IMR-90 (cell line): ENCODE data around the gene SLC9A7. TPM values are rescaled to one million over a fixed set of nuclear protein-coding genes. Genes with fewer than 3 reads are reported as not detected.

Experiments used
- ATAC-seq: fragments of 200-7000 bp; cut with Tn5 transposase; 2 replicates; pipeline ENCODE4 v1.9.1; 2020; ENCODE audit warnings: low read depth, mild to moderate bottlenecking, moderate library complexity
- BruUV-seq: library from RNA; stranded (reverse); fragments of 400-500 nt; replicated peaks from 2 replicates; lab custom pipeline; 2021; lab: Mats Ljungman, UMichigan
- CTCF ChIA-PET: fragments of 300-600 bp; formaldehyde crosslinking; extraction: SDS; loops from one replicate; lab custom pipeline; 2021; ENCODE audit warnings: antibody characterized with exemption; lab: Yijun Ruan, JAX
- POLR2A ChIA-PET: fragments of 300-600 bp; sonication (Branson Sonifier 250); formaldehyde crosslinking; loops from one replicate; lab custom pipeline; 2022; ENCODE audit warnings: antibody characterized with exemption; ENCODE audit not compliant: unreplicated experiment; lab: Charles Lee
- DNase-seq: peaks from one replicate; pipeline ENCODE4 v3.0.0; 2013
- H2AFZ ChIP-seq: replicated peaks from 2 replicates; pipeline ENCODE3; 2013; ENCODE audit warnings: low read length, mild to moderate bottlenecking; ENCODE audit not compliant: poor library complexity
- H2AK5ac ChIP-seq: 2 replicates; pipeline ENCODE4 v1.6.1; 2013; ENCODE audit warnings: low read depth, low read length, inconsistent platforms
- H2AK9ac ChIP-seq: replicated peaks from 2 replicates; pipeline ENCODE3; 2013; ENCODE audit warnings: mild to moderate bottlenecking, low read depth, low read length, moderate library complexity; ENCODE audit not compliant: poor library complexity
- H2BK120ac ChIP-seq: 2 replicates; pipeline ENCODE4 v1.6.1; 2013; ENCODE audit warnings: low read depth, low read length, inconsistent platforms
- H2BK15ac ChIP-seq: 3 replicates; pipeline ENCODE4 v1.6.1; 2013; ENCODE audit warnings: low read depth, low read length, inconsistent platforms
- H2BK20ac ChIP-seq: 2 replicates; pipeline ENCODE4 v1.6.1; 2013; ENCODE audit warnings: low read depth, mild to moderate bottlenecking, inconsistent platforms, low read length, moderate library complexity
- H2BK5ac ChIP-seq: 2 replicates; pipeline ENCODE4 v1.6.1; 2013; ENCODE audit warnings: mild to moderate bottlenecking, low read depth, low read length, inconsistent platforms; ENCODE audit not compliant: poor library complexity, severe bottlenecking
- H3K14ac ChIP-seq: replicated peaks from 2 replicates; pipeline ENCODE4 v1.6.1; 2013; ENCODE audit warnings: low read depth, low read length, inconsistent platforms
- H3K18ac ChIP-seq: 2 replicates; pipeline ENCODE4 v1.6.1; 2013; ENCODE audit warnings: low read depth, low read length, control low read depth
- H3K23ac ChIP-seq: 2 replicates; pipeline ENCODE4 v1.6.1; 2013; ENCODE audit warnings: low read depth, low read length, inconsistent platforms
- H3K27ac ChIP-seq: 2 replicates; pipeline ENCODE4 v1.5.1; 2013; ENCODE audit warnings: mild to moderate bottlenecking, control low read depth, low read length; ENCODE audit not compliant: insufficient read depth
- H3K27me3 ChIP-seq: 2 replicates; pipeline ENCODE4 v1.6.1; 2013; ENCODE audit warnings: low read length; ENCODE audit not compliant: control insufficient read depth, insufficient read depth
- H3K36me3 ChIP-seq: 2 replicates; pipeline ENCODE4 v1.6.1; 2013; ENCODE audit warnings: low read length, mixed read lengths; ENCODE audit not compliant: control insufficient read depth, insufficient read depth
- H3K4ac ChIP-seq: 2 replicates; pipeline ENCODE4 v1.6.1; 2013; ENCODE audit warnings: low read depth, low read length, inconsistent platforms
- H3K4me1 ChIP-seq: 2 replicates; pipeline ENCODE4 v1.6.1; 2013; ENCODE audit warnings: low read length, mixed read lengths; ENCODE audit not compliant: control insufficient read depth, insufficient read depth
- H3K4me2 ChIP-seq: 2 replicates; pipeline ENCODE4 v1.6.1; 2013; ENCODE audit warnings: low read depth, mild to moderate bottlenecking, control low read depth, low read length, moderate library complexity
- H3K4me3 ChIP-seq: 2 replicates; pipeline ENCODE4 v1.5.1; 2013; ENCODE audit warnings: low read depth, mild to moderate bottlenecking, control low read depth, low read length, moderate library complexity; ENCODE audit not compliant: insufficient read depth
- H3K56ac ChIP-seq: 2 replicates; pipeline ENCODE4 v1.6.1; 2013; ENCODE audit warnings: low read length, inconsistent platforms; ENCODE audit not compliant: insufficient read depth; ENCODE audit errors: extremely low read depth
- H3K79me1 ChIP-seq, 2 experiments: 2 replicates each; pipeline ENCODE4 v1.6.1; 2013; ENCODE audit warnings: low read length in 2 of 2, inconsistent platforms in 1 of 2, low read depth in 1 of 2
- H3K9ac ChIP-seq: 2 replicates; pipeline ENCODE4 v1.6.1; 2013; ENCODE audit warnings: low read depth, low read length, control low read depth
- H3K9me1 ChIP-seq: 2 replicates; pipeline ENCODE4 v1.6.1; 2013; ENCODE audit warnings: low read length, inconsistent platforms; ENCODE audit not compliant: insufficient read depth
- H3K9me3 ChIP-seq: 2 replicates; pipeline ENCODE4 v1.6.1; 2013; ENCODE audit warnings: low read length; ENCODE audit not compliant: control insufficient read depth, insufficient read depth
- H4K20me1 ChIP-seq: 2 replicates; pipeline ENCODE4 v1.6.1; 2013; ENCODE audit warnings: low read length, inconsistent platforms; ENCODE audit not compliant: insufficient read depth
- H4K5ac ChIP-seq: 2 replicates; pipeline ENCODE4 v1.6.1; 2013; ENCODE audit warnings: mild to moderate bottlenecking, low read depth, low read length, control low read depth
- H4K8ac ChIP-seq, 2 experiments: 2 replicates each; pipeline ENCODE4 v1.6.1; 2013; ENCODE audit warnings: low read depth in 2 of 2, low read length in 2 of 2, control low read depth in 1 of 2, inconsistent platforms in 1 of 2
- H4K91ac ChIP-seq: 2 replicates; pipeline ENCODE4 v1.6.1; 2013; ENCODE audit warnings: low read depth, low read length, inconsistent platforms; ENCODE audit not compliant: insufficient read depth
- SMC3 ChIP-seq: fragments of 150-350 bp; IDR thresholded peaks from 2 replicates; pipeline ENCODE4 v1.6.1; 2016; ENCODE audit warnings: low read depth, mild to moderate bottlenecking, antibody characterized with exemption, low read length, moderate library complexity
- USF2 ChIP-seq: fragments of 150-350 bp; IDR thresholded peaks from 2 replicates; pipeline ENCODE4 v1.6.1; 2017; ENCODE audit warnings: mild to moderate bottlenecking, antibody characterized with exemption, low read length, low read depth
- WGBS, 2 experiments: methylation state at CpG; one replicate each; pipeline versions ENCODE4 v1.1.5 to v1.1.7; 2013; ENCODE audit warnings: missing lambda C conversion rate in 2 of 2; ENCODE audit not compliant: insufficient read length in 1 of 2; ENCODE audit errors: extremely low coverage in 2 of 2; 5-methylcytosine and 5-hydroxymethylcytosine counted together
- dilution Hi-C: fragments of 300-500 bp; cut with HindIII; formaldehyde crosslinking; loops from one replicate; pipeline ENCODE4 v1.14.3; 2018; ENCODE audit warnings: low sequenced_read_pairs; ENCODE audit not compliant: unreplicated experiment
- in situ Hi-C: fragments of 300-500 bp; cut with MboI; formaldehyde crosslinking; loops from 3 replicates; pipeline ENCODE4 v1.14.3; 2019; ENCODE audit warnings: low sequenced_read_pairs, inconsistent platforms, mixed read lengths
- intact Hi-C: fragments of 100-400 bp; cut with micrococcal nuclease; formaldehyde crosslinking; loops from 2 replicates; pipeline ENCODE4 v1.10.0; 2022
- polyA plus RNA-seq, 3 experiments: library from polyadenylated mRNA; depleted of rRNA; stranded (reverse); fragments of >200 nt; gene quantifications; 2 replicates each; pipeline ENCODE4 v1.2.3, GENCODE V29; 2012; ENCODE audit warnings: low replicate concordance in 1 of 3
- total RNA-seq: library from RNA; depleted of rRNA; stranded (reverse); fragments of >200 nt; gene quantifications from 2 replicates; pipeline ENCODE4 v1.2.3, GENCODE V29; 2012

The SLC9A7 gene
- total and polyA plus RNA-seq, 2 of the 4 experiments (the other 2 are of a cell fraction), result 14.4 to 76.4 TPM

DNA sequence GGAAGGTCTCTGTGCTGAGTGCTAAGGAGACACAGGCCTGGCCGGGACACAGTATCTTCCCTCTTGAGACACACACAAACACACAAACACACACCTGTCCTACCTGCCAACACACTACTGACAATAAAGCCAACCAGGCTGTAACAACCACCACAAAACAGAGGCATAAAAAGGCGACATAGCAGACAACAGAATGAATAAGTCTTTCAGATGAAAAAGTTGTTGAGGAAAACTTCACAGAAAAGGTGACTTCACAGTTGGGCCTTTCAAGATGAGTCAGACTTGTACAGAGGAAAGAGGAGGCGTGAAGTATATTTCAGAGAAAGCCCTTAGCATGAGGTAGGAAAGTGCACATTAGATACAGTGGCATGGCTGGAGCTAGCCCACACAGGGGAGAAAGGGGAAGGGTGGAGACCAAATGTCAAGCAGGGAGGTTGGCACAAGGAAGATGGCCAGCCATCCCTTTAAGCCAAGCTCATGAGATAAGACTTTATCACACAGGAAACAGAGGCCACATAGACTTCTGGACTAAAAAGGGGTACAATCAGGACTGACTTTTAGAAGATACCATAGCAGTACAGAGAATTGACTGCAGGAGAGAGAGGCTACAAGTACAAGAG lies 54.0 kb downstream of the SLC9A7 start:
- Histone ChIP-seq H2BK5ac (peak overlapping the region; percentile 11), H4K91ac (no peak overlapping the region), H4K5ac (no peak overlapping the region), H2AK5ac (no peak overlapping the region), H3K18ac (no peak overlapping the region), H3K9ac (no peak overlapping the region), H2BK20ac (no peak overlapping the region), H3K14ac (0 out of 2 replicates have a peak overlapping the region, but pooled peaks have one; percentile 12), H2BK15ac (no peak overlapping the region), H3K79me1 (peaks cover 0 to 5% of the 10 kb centered on the region in 2 experiments; a peak in 2 of 4 replicates), H3K56ac (no peak overlapping the region), H3K23ac (no peak overlapping the region), H3K9me3 (no peaks in the 10 kb centered on the region), H3K4me2 (no peak overlapping the region), H3K36me3 (no peaks in the 10 kb centered on the region), H3K27ac (no peak overlapping the region), H3K4ac (no peak overlapping the region), H3K4me3 (no peak overlapping the region), H4K20me1 (peaks cover 6% of the 10 kb centered on the region; the same call in 1 of the 2 replicates), H3K9me1 (no peaks in the 10 kb centered on the region; the same call in 1 of the 2 replicates), H3K4me1 (peaks cover 2% of the 10 kb centered on the region; the same call in 1 of the 2 replicates), H3K27me3 (no peaks in the 10 kb centered on the region), H4K8ac (no peak overlapping the region), H2AK9ac (no peak overlapping the region), H2BK120ac (no peak overlapping the region), H2AFZ (no peak overlapping the region)
- BruUV-seq, result no TSS peak
- ChIA-PET CTCF (no interaction called here), POLR2A (no interaction called here)
- ATAC-seq, result no peak
- 71% methylated on average over 1 of the region's 3 CpGs; no CpG with 5 or more reads in 1 of the 2 experiments for WGBS, 2 experiments
- intact Hi-C loops (no loop called here), in situ Hi-C loops (no loop called here), dilution Hi-C loops (no loop called here)
- no peak for TF ChIP-seq USF2
- no peak for TF ChIP-seq SMC3
- peak; percentile 60 for DNase-seq
